ENCODE data around the gene UBR7.
"Not testable (repeated sequence)": the region's sequence is repeated elsewhere in the genome, so short reads cannot be mapped to it uniquely, and the experiment has no call there.

The UBR7 gene

GRCh38 chr14:93206793-93207467, at the start of gene UBR7, which contains the start of gene GON7:
TSS of gene UBR7 (plus strand) at chr14:93207256. CDS start at chr14:93207292, 36 bp downstream.
TSS of gene GON7 (minus strand) at chr14:93207065. CDS start at chr14:93207037, 28 bp downstream.
- DNase-seq, result peak; percentile 77 to 86 (median 80)

- not testable (repeated sequence) for DNase-seq
Observed at GRCh38 chr14:93158349-93158748, 48.7 kb upstream of the UBR7 start.

GRCh38 chr14:93159625-93160352, 47.3 kb upstream of the UBR7 start:
- DNase-seq, result not testable (repeated sequence)

GRCh38 chr14:93160353-93160801, 46.7 kb upstream of the UBR7 start:
- no peak for DNase-seq

GRCh38 chr14:93161411-93161940, 45.6 kb upstream of the UBR7 start:
- no peak for DNase-seq

GRCh38 chr14:93163564-93163963, 43.5 kb upstream of the UBR7 start:
- no peak for DNase-seq

GRCh38 chr14:93165271-93166265, 41.5 kb upstream of the UBR7 start:
- not testable (repeated sequence) for DNase-seq

- DNase-seq, result not testable (repeated sequence)
Observed at GRCh38 chr14:93168610-93169009, 38.4 kb upstream of the UBR7 start.

GRCh38 chr14:93169619-93170018, 37.4 kb upstream of the UBR7 start:
- not testable (repeated sequence) for DNase-seq

- DNase-seq, result not testable (repeated sequence)
Observed at GRCh38 chr14:93170141-93170540, 36.9 kb upstream of the UBR7 start.

GRCh38 chr14:93171376-93171775, 35.7 kb upstream of the UBR7 start:
- DNase-seq, result no peak

- no peak for DNase-seq
Observed at GRCh38 chr14:93173943-93174395, 33.1 kb upstream of the UBR7 start.

- not testable (repeated sequence) for DNase-seq
Observed at GRCh38 chr14:93174731-93175130, 32.3 kb upstream of the UBR7 start.

- no peak for DNase-seq
Observed at GRCh38 chr14:93175492-93175891, 31.6 kb upstream of the UBR7 start.

- no peak for DNase-seq
Observed at GRCh38 chr14:93183596-93184317, 23.3 kb upstream of the UBR7 start.

GRCh38 chr14:93184391-93185348, 22.4 kb upstream of the UBR7 start, which contains the start of the genes LYSET and MOAP1:
TSS of gene LYSET (plus strand) at chr14:93185317. CDS start at chr14:93185406, 89 bp downstream.
TSS of gene MOAP1 (minus strand) at chr14:93184897. CDS start at chr14:93184242, 655 bp downstream.
- DNase-seq, result peak; percentile 85 to 93 (median 90)

GRCh38 chr14:93185349-93185720, 21.7 kb upstream of the UBR7 start:
- DNase-seq, result no peak

- no peak for DNase-seq
Observed at GRCh38 chr14:93186466-93186865, 20.6 kb upstream of the UBR7 start.

- DNase-seq, result no peak
Observed at GRCh38 chr14:93186956-93187355, 20.1 kb upstream of the UBR7 start.

- no peak for DNase-seq
Observed at GRCh38 chr14:93195316-93195999, 11.6 kb upstream of the UBR7 start.
